Stimulated activated CD4-positive, alpha-beta T cell treated with anti-CD3 and anti-CD28 coated beads, Interleukin-2, amount 100 ng/mL, for 24 hours (primary cell): ENCODE data around the gene GABBR1.
A peak's percentile ranks its signal among the peaks of the same experiment; 100 is the strongest.
"Not testable (repeated sequence)": the region's sequence is repeated elsewhere in the genome, so short reads cannot be mapped to it uniquely, and the experiment has no call there.

Source experiments
- DNase-seq, 2 donors: peaks; one replicate each; pipeline ENCODE4 v3.0.0-alpha.2; 2020

GABBR1 gene

DNA sequence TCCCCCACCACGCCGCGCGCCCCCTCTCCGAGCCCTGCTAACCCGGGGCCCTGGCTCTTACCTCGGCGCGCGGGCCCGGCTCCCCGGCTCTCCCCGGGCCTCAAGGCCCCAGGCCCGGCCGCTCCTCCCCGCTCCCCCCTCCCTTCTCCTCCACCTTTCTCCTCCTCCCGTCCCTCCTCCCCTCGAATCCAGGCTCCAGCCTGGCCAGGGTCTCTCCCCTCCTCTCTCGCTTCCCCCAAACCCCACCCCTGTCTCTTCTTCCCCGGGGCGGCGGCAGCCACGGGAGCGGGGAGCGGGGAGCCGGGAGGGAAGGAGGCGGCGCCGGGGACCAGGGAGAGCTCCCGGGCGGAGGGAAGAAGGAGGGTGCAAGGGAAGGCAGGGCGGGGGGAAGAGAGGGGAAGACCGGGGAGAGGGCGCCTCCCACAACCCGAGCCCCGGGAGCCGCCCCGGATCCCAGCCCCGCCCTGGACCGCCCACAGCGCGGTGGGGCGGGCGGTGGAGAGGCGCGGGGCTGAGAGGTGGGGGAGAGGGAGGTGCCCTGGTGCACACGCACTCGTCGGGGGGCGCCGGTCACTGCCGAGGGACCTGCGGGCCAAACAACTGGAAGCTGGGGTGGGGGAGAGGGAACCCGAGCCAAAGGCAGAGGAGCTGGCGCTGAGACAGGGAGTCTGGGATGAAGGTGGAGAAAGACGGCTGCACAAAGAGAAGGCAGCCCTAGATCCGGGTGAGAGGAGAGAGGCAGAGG lies at the start of gene GABBR1:
Gene GABBR1 (minus strand): TSS at position 395 of the 745 bp plus-strand sequence. CDS start 798 bp downstream, outside the sequence.
- peak; percentile 73 to 80 for DNase-seq

GRCh38 chr6:29681811-29682210 lies 48.8 kb upstream of the GABBR1 start:
- no peak for DNase-seq

GRCh38 chr6:29680904-29681303 lies 47.9 kb upstream of the GABBR1 start, which contains the start of gene ZFP57:
Gene ZFP57, minus strand, starts transcription at chr6:29681152. Its CDS starts 4,149 bp downstream, at chr6:29677003.
- DNase-seq = no peak

DNA sequence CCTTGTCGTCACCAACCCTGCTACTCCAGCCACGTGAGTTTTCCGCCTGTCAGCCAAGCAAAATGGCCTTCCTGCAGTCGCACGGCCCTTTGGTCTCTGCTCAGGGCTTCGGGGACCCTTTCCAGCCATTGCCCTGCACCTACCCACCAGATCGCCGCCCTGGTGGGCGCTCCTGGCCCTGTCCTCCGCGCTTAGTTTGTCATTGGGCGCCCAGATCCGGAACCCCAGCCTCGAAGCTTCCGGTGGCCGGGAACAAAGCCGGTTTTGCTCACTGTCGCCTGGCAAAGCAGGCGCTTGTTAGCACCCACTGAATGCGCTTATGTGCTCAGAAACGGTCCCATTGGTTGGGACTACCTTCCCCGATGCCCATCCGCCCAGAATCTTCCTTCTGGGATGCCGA lies 47.4 kb upstream of the GABBR1 start:
- DNase-seq = no peak

GRCh38 chr6:29679962-29680361 lies 47.0 kb upstream of the GABBR1 start:
- DNase-seq = no peak

DNA sequence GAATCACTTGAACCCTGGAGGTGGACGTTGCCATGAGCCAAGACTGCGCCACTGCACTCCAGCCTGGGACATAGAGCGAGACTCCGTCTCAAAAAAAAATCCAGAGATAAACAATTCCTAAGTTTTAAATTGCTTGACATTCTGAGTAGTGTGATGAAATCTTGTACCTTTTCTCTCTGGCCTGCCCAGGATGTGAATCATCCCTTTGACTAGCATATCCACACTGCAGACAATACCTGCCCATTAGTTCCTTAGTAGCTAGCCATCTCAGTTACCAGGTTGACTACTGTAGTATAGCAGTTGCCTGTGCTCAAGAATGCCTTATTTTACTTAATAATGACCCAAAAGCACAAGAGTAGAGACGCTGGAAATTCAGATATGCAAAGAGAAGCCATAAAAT lies 45.1 kb upstream of the GABBR1 start:
- no peak for DNase-seq

- no peak for DNase-seq
Observed at GRCh38 chr6:29676981-29677601, 44.1 kb upstream of the GABBR1 start.

GRCh38 chr6:29675561-29675960 lies 42.6 kb upstream of the GABBR1 start:
- DNase-seq = no peak

- no peak for DNase-seq
Observed at GRCh38 chr6:29674008-29674407, 41.0 kb upstream of the GABBR1 start.

GRCh38 chr6:29673161-29673560 lies 40.2 kb upstream of the GABBR1 start:
- no peak for DNase-seq

DNA sequence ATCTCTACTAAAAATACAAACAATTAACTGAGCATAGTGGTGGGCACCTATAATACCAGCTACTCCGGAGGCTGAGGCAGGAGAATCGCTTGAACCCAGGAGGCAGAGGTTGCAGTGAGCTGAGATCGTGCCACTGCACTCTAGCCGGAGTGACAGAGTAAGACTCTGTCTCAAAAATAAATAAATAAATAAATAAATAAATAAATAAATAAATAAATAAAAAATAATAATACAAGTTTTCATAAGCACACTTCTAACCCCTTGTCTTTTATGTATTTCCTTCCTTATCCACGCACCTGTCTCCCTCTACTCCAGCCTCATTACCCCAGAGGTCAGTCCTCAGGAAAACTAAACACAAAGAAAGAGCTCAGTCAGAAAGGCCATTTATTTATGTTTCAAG lies 39.1 kb upstream of the GABBR1 start:
- not testable (repeated sequence) for DNase-seq

DNA sequence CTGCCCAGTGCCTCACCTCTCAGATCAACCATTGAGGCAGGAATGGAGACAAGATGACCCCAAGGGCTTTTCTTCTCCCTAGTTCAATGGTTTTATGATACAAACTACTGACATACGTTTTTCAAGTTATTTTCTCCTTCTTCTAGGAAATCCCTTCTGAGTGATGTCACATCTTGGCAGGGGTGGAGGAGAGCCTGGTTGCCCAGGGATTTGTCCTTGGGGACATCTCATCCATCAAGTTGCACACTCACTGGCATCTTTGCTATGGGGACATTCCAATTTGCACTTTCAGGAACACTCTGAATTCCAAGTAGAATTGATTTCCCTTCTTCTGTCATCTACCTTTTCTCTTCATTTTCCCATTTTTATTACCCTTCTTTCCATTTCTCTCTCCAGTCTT lies 38.0 kb upstream of the GABBR1 start:
- no peak for DNase-seq

DNA sequence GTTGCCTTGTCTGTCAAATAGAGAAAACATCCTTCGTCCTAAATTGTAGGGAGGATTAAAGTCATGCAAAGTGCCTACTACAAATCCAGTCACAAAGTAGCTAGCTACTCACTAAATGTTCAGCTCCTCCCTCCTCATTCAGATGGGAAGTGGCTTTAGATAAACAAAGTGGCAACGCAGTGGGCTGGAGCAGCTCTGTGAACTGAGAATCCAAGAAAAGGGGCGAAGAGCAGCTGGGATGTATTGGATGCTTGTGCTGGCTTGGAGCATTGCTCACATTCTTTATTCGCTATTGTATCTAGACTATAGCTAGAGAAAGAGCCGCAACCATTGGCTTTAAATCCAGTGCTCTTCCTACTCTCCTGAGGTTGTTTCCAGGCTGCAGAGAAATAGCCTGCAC lies 34.2 kb upstream of the GABBR1 start:
- DNase-seq = no peak

GRCh38 chr6:29666826-29667130 lies 33.8 kb upstream of the GABBR1 start:
- DNase-seq = no peak

- DNase-seq = no peak
Observed at GRCh38 chr6:29665942-29666825, 33.2 kb upstream of the GABBR1 start.

DNA sequence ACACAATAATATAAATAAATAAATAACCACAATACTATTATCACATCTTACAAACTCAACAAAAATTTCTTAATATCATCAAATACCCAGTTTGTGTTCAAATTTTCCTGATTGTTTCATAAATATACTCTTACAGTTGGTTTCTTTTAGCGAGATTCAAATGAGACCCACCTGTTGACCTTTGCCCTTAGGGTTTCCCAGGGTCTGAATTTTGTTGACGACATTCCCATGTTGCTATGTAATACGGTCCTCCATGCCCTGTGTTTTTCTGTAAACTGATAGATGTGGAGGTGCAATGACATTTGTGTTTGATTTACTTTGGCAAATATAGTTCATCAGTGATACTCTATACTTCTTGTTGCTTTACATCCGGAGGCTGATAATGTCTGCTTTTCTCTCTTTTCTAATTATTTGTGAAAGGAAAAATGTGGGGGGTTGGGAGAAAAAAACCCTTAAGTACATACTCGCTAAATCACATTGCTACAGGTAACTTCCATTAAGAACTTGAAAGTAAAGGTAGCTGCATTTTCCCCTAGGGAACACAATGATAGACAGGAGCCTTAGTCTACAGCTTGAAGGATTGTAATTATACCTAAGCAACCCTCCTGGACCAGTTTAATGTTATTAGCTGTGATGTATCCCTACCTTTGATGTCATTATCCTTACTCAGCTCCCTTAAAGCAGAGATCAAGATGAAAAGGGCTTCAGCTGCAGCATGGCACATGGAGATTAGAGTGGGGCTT lies 30.5 kb upstream of the GABBR1 start:
- no peak for DNase-seq

GRCh38 chr6:29661502-29662141 lies 28.6 kb upstream of the GABBR1 start:
- not testable (repeated sequence) for DNase-seq

GRCh38 chr6:29661071-29661470 lies 28.1 kb upstream of the GABBR1 start:
- no peak for DNase-seq

DNA sequence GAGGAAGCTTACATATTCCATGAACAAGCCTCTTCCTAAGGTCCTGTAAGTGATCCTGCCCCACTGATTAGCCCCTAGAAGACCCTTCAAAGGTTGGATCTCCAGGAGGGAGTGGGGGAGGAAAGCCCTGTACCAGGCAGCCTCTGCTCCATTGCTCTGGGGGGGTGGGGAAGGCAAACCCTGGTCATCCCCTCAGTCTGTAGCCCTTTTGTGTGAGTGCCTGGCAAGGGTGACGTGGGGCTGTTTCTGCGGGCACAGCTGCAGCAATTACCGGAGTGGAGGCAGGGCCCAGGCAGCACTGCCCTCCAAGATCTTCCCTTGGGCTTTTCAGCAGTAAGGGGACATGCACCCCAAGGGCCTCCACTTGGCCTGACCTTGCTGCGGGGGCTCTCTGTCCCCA lies 23.8 kb upstream of the GABBR1 start, which contains the start of gene MOG:
Gene MOG (plus strand): TSS at position 295 of the 400 bp plus-strand sequence. CDS start 118 bp downstream, outside the sequence.
- DNase-seq = no peak

- no peak for DNase-seq
Observed at GRCh38 chr6:29656157-29656556, 23.2 kb upstream of the GABBR1 start.

DNA sequence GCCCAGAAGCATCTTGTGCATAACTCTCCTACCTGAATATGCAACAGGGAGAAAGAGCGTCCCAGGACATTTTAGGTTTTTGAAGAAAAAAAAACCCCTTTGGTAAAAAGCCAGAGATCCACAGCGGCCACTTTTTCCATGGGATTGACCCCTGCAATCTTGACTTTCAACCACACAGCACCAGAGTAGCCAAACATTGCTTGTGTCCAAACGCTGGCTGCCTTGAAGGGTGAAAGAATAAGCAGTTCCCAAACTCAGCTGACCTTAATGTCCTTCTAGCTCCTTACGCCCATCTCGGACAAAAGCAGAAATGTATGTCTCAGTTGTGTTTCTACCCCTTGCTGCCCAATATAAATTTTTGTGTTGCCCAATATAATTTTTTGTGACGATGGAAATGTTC lies 22.7 kb upstream of the GABBR1 start:
- DNase-seq = no peak

DNA sequence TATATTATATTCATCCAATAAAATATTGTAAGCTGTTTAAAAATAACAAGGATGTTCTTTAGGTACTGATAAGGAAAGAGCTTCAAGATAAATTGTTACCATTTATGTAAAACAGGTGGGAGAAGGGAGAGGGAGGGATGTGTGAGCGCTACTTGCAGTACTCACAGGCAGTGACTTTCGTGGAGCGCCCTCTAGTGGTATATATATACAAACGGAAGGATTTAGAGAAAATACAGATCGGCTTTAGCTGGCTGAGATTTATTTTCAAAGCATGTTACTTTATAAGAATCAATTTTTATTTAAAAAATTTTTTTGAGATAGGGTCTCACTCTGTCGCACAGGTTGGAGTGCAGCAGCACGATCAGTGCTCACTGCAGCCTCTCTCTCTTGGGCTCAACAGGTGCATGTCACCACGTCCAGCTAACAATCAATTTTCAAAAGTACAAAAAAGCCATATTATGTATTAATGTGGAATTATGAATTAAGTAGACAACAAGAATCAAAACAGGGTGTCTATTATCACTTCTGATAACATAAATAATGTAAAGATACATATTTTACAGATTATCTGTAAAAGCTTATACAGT lies 20.6 kb upstream of the GABBR1 start:
- peak in 1 of 2 donors; percentile 48 for DNase-seq
